A673 (cell line): ENCODE results near the gene COG1.

Experiments
- EZH2 ChIP-seq: fragments of 200-600 bp; sonication (generic); IDR thresholded peaks from 2 replicates; pipeline ENCODE4 v1.6.1; 2017; ENCODE audit warnings: borderline replicate concordance, low read depth, mild to moderate bottlenecking, mixed read lengths, antibody characterized with exemption, low read length; ENCODE audit not compliant: poor library complexity, severe bottlenecking
- TF ChIP-seq, protein P1 (sequence below): fragments of 300-800, 200-600 bp; sonication (generic); conservative IDR thresholded peaks from 2 replicates; pipeline ENCODE4 v1.5.1; 2017; ENCODE audit warnings: low read depth, mild to moderate bottlenecking, antibody characterized with exemption, low read length, moderate library complexity, mixed read lengths

DNA sequence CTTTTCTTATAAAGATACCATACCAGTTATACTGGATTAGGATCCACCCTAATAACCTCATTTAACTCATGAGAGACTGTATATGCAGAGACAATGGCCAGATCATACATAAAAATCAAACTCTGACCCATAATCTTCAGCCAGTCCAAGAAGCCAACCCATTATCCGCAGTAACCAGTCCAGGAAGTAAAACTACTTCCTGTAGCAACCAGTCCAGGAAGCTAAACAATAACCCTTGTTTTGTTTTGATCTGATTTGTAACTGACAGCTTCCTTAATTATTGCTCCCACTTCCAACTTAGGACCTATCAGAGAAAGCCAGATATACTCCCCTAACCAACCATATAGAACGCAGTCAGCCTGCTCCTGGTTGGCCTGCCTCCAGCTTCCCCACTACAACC, 47.2 kb upstream of the COG1 start:
- no peak for TF ChIP-seq EZH2
- TF ChIP-seq, protein P1, sequence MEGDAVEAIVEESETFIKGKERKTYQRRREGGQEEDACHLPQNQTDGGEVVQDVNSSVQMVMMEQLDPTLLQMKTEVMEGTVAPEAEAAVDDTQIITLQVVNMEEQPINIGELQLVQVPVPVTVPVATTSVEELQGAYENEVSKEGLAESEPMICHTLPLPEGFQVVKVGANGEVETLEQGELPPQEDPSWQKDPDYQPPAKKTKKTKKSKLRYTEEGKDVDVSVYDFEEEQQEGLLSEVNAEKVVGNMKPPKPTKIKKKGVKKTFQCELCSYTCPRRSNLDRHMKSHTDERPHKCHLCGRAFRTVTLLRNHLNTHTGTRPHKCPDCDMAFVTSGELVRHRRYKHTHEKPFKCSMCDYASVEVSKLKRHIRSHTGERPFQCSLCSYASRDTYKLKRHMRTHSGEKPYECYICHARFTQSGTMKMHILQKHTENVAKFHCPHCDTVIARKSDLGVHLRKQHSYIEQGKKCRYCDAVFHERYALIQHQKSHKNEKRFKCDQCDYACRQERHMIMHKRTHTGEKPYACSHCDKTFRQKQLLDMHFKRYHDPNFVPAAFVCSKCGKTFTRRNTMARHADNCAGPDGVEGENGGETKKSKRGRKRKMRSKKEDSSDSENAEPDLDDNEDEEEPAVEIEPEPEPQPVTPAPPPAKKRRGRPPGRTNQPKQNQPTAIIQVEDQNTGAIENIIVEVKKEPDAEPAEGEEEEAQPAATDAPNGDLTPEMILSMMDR = no peak
